Choroid plexus epithelial cell (primary cell): ENCODE measurements around the gene GNB1.

Source experiments
- DNase-seq: peaks from one replicate; pipeline ENCODE4 v3.0.0-alpha.2; 2010; ENCODE audit warnings: low read depth
- H3K4me3 ChIP-seq: 2 replicates; pipeline ENCODE4 v1.5.1; 2011; ENCODE audit warnings: low read depth, mild to moderate bottlenecking, control low read depth, low read length, moderate library complexity
- CTCF ChIP-seq: conservative IDR thresholded peaks from 2 replicates; pipeline ENCODE4 v1.5.1; 2011; ENCODE audit warnings: low read depth, mild to moderate bottlenecking, control low read depth, inconsistent platforms, low read length, moderate library complexity

Gene GNB1

GRCh38 chr1:1922702-1922955 lies 31.7 kb upstream of the GNB1 start:
- DNase-seq = no peak
- no peak for TF ChIP-seq CTCF
- H3K4me3 ChIP-seq = no peak overlapping the region

- no peak for TF ChIP-seq CTCF
- DNase-seq = no peak
Observed at GRCh38 chr1:1921901-1922701, 31.2 kb upstream of the GNB1 start.

GRCh38 chr1:1921459-1921862 lies 30.6 kb upstream of the GNB1 start:
- no peak overlapping the region for H3K4me3 ChIP-seq
- no peak for DNase-seq
- TF ChIP-seq CTCF = no peak

More at GRCh38 chr1:1921901-1922701, 31.2 kb upstream of the GNB1 start:
- no peak overlapping the region for H3K4me3 ChIP-seq

- H3K4me3 ChIP-seq = no peak overlapping the region
Observed at GRCh38 chr1:1920608-1921458, 29.9 kb upstream of the GNB1 start.

GRCh38 chr1:1920057-1920607 lies 29.2 kb upstream of the GNB1 start:
- no peak overlapping the region for H3K4me3 ChIP-seq
- no peak for DNase-seq
- TF ChIP-seq CTCF = no peak

More at GRCh38 chr1:1920608-1921458, 29.9 kb upstream of the GNB1 start:
- no peak for TF ChIP-seq CTCF
- no peak for DNase-seq

- no peak for TF ChIP-seq CTCF
- peak; percentile 98 for DNase-seq
- H3K4me3 ChIP-seq = peak overlapping the region; percentile 51
Observed at GRCh38 chr1:1919304-1920056, 28.6 kb upstream of the GNB1 start.
